OCI-LY1 (cell line): ENCODE data around the gene NR3C1.

Experiments
- H2AFZ ChIP-seq: fragments of 200-600 bp; sonication (generic), shearing (Covaris generic); 2 replicates; pipeline ENCODE4 v1.6.0; 2014; ENCODE audit warnings: antibody characterized with exemption, mild to moderate bottlenecking, low read length
- H3F3A ChIP-seq: fragments of 200-600 bp; sonication (generic), shearing (Covaris generic); 2 replicates; pipeline ENCODE4 v1.6.0; 2014; ENCODE audit warnings: mild to moderate bottlenecking, antibody characterized with exemption, low read length, moderate library complexity; ENCODE audit not compliant: insufficient read depth
- H3K27ac ChIP-seq: fragments of 200-600 bp; sonication (generic); 2 replicates; pipeline ENCODE4 v1.5.1; 2014; ENCODE audit warnings: low read length, mixed run types, mild to moderate bottlenecking, low read depth; ENCODE audit not compliant: poor library complexity, severe bottlenecking
- H3K27me3 ChIP-seq: fragments of 200-600 bp; sonication (generic); 2 replicates; pipeline ENCODE4 v1.6.0; 2014; ENCODE audit warnings: antibody characterized with exemption, mild to moderate bottlenecking, low read length, moderate library complexity; ENCODE audit not compliant: insufficient read depth
- H3K36me3 ChIP-seq: fragments of 200-600 bp; sonication (generic); 2 replicates; pipeline ENCODE4 v1.6.1; 2014; ENCODE audit warnings: mild to moderate bottlenecking, antibody characterized with exemption, low read length, moderate library complexity, mixed read lengths; ENCODE audit not compliant: insufficient read depth
- H3K4me1 ChIP-seq: fragments of 200-600 bp; sonication (generic); 2 replicates; pipeline ENCODE4 v1.5.1; 2014; ENCODE audit warnings: mild to moderate bottlenecking, low read length, moderate library complexity; ENCODE audit not compliant: insufficient read depth, severe bottlenecking
- H3K4me2 ChIP-seq: fragments of 200-600 bp; sonication (generic), shearing (Covaris generic); 2 replicates; pipeline ENCODE4 v1.6.1; 2014; ENCODE audit warnings: low read length
- H3K4me3 ChIP-seq: fragments of 200-600 bp; sonication (generic); 2 replicates; pipeline ENCODE4 v1.5.1; 2014; ENCODE audit warnings: low read length, low read depth, mild to moderate bottlenecking, mixed read lengths; ENCODE audit not compliant: poor library complexity, severe bottlenecking
- H3K79me2 ChIP-seq: fragments of 200-600 bp; shearing (Covaris generic); 2 replicates; pipeline ENCODE4 v1.6.1; 2016; ENCODE audit warnings: mixed run types, low read length, mixed read lengths; ENCODE audit not compliant: insufficient read depth
- H3K9ac ChIP-seq: fragments of 200-600 bp; sonication (generic), shearing (Covaris generic); 2 replicates; pipeline ENCODE4 v1.6.1; 2014; ENCODE audit warnings: mild to moderate bottlenecking, low read length, mixed read lengths
- H3K9me2 ChIP-seq: fragments of 200-600 bp; sonication (generic), shearing (Covaris generic); 2 replicates; pipeline ENCODE4 v1.6.1; 2014; ENCODE audit warnings: low read depth, mild to moderate bottlenecking, low read length, mixed read lengths
- H3K9me3 ChIP-seq: fragments of 200-600 bp; shearing (Covaris generic); 2 replicates; pipeline ENCODE4 v1.6.1; 2014; ENCODE audit warnings: low read length, mixed read lengths
- H4K20me1 ChIP-seq: fragments of 200-600 bp; sonication (generic), shearing (Covaris generic); 2 replicates; pipeline ENCODE4 v1.6.0; 2016; ENCODE audit warnings: mild to moderate bottlenecking, low read length; ENCODE audit not compliant: insufficient read depth
- EZH2 ChIP-seq: fragments of 200-600 bp; sonication (generic), shearing (Covaris generic); IDR thresholded peaks from 2 replicates; pipeline ENCODE4 v1.8.0; 2017; ENCODE audit warnings: borderline replicate concordance, mixed run types, mild to moderate bottlenecking, antibody characterized with exemption, low read length, moderate library complexity, mixed read lengths
- TF ChIP-seq, protein P1 (sequence below): fragments of 200-600 bp; sonication (generic), shearing (Covaris generic); IDR thresholded peaks from 2 replicates; pipeline ENCODE4 v1.5.1; 2017; ENCODE audit warnings: mild to moderate bottlenecking, antibody characterized with exemption, low read length, moderate library complexity, mixed read lengths

NR3C1 gene

DNA sequence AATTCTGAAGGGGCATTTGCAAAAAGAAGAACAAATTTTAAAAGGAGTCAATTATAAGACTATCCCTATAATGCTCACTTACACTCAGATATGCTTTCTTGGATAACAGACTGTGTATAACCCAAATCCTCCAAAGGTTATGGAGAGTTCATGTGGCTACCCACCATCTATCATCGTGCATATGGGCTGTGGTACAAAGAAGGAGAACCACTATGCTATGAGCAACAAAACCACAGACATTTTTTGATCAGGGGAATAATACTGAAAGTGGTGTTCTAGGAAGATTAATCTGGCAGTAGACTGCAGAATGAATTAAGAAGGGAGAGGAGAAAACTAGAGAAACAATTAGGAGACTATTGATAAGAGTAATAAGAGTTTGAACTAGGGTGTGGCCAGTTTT lies 16.8 kb downstream of the NR3C1 start:
- 0 out of 2 replicates have a peak, but pooled peaks cover 3% of the 10 kb centered on the region for H3F3A ChIP-seq
- no peaks in the 10 kb centered on the region for H3K27me3 ChIP-seq
- no peak overlapping the region for H3K4me3 ChIP-seq
- H3K36me3 ChIP-seq: peaks cover 96% of the 10 kb centered on the region
- H2AFZ ChIP-seq: no peak overlapping the region
- no peak overlapping the region for H3K9ac ChIP-seq
- no peak overlapping the region for H3K4me2 ChIP-seq
- H3K4me1 ChIP-seq: no peaks in the 10 kb centered on the region
- no peak overlapping the region for H3K27ac ChIP-seq
- no peaks in the 10 kb centered on the region; the same call in 1 of the 2 replicates for H4K20me1 ChIP-seq
- peaks cover 100% of the 10 kb centered on the region for H3K79me2 ChIP-seq
- TF ChIP-seq, protein P1, sequence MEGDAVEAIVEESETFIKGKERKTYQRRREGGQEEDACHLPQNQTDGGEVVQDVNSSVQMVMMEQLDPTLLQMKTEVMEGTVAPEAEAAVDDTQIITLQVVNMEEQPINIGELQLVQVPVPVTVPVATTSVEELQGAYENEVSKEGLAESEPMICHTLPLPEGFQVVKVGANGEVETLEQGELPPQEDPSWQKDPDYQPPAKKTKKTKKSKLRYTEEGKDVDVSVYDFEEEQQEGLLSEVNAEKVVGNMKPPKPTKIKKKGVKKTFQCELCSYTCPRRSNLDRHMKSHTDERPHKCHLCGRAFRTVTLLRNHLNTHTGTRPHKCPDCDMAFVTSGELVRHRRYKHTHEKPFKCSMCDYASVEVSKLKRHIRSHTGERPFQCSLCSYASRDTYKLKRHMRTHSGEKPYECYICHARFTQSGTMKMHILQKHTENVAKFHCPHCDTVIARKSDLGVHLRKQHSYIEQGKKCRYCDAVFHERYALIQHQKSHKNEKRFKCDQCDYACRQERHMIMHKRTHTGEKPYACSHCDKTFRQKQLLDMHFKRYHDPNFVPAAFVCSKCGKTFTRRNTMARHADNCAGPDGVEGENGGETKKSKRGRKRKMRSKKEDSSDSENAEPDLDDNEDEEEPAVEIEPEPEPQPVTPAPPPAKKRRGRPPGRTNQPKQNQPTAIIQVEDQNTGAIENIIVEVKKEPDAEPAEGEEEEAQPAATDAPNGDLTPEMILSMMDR: no peak
- TF ChIP-seq EZH2: no peak
- peaks cover 33% of the 10 kb centered on the region for H3K9me3 ChIP-seq
- no peaks in the 10 kb centered on the region for H3K9me2 ChIP-seq

DNA sequence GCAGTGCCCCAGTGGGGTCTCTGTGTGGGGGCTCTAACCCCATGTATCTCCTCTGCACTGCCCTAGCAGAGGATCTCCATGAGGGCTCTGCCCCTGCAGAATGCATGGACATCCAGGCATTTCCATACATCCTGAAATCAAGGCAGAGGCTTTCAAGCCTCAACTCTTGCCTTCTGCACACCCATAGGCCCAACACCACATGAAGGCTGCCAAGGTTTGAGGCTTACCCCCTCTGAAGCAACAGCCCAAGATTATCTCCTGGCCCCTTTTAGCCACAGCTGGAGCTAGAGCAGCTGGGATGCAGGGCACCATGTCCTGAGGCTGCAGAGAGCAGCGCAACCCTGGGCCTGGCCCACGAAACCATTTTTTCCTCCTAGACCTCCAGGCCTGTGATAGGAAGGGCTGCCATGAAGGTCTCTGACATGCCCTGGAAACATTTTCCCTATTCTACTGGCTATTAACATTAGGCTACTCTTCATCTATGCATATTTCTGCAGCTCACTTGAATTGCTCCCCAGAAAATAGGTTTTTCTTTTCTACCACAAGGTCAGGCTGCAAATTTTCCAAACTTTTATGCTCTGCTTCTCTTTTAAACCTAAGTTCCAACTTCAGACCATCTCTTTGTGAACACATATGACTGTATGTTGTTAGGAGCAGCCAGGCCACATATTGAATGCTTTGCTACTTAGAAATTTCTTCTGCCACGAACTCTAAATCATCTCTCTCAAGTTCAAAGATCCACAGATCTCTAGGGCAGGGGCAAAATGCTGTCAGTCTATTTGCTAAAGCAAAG lies 18.4 kb downstream of the NR3C1 start:
- H3K79me2 ChIP-seq: peaks cover 100% of the 10 kb centered on the region
- H2AFZ ChIP-seq: no peak overlapping the region
- H3F3A ChIP-seq: 0 out of 2 replicates have a peak, but pooled peaks cover 3% of the 10 kb centered on the region
- no peak overlapping the region for H3K4me3 ChIP-seq
- no peaks in the 10 kb centered on the region for H3K4me1 ChIP-seq
- H3K9ac ChIP-seq: no peak overlapping the region
- peaks cover 33% of the 10 kb centered on the region for H3K9me3 ChIP-seq
- no peak overlapping the region for H3K4me2 ChIP-seq
- H3K36me3 ChIP-seq: peaks cover 94% of the 10 kb centered on the region
- no peaks in the 10 kb centered on the region for H3K27me3 ChIP-seq
- H4K20me1 ChIP-seq: no peaks in the 10 kb centered on the region; the same call in 1 of the 2 replicates
- H3K27ac ChIP-seq: no peak overlapping the region
- H3K9me2 ChIP-seq: no peaks in the 10 kb centered on the region
- TF ChIP-seq, protein P1: no peak
- TF ChIP-seq EZH2: no peak

DNA sequence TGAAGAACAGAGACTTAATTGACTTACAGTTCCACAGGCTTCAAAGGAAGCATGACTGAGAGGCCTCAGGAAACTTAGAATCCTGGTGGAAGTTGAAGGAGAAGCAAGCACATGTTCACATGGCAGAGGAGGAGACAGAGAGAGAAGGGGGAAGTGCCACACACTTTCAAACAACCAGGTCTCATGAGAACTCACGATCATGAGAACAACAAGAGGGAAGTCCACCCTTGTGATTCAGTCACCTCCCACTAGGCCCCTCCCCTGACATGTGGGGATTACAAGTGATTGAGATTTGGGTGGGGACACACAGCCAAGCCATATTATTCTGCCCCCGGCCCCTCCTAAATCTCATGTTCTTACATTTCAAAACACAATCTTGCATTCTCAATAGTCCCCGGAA lies 19.5 kb downstream of the NR3C1 start:
- H3K9ac ChIP-seq: no peak overlapping the region
- no peak overlapping the region for H3K4me2 ChIP-seq
- peaks cover 100% of the 10 kb centered on the region for H3K79me2 ChIP-seq
- no peaks in the 10 kb centered on the region; the same call in 1 of the 2 replicates for H4K20me1 ChIP-seq
- H2AFZ ChIP-seq: no peak overlapping the region
- no peaks in the 10 kb centered on the region for H3K4me1 ChIP-seq
- TF ChIP-seq EZH2: no peak
- TF ChIP-seq, protein P1: no peak
- H3K4me3 ChIP-seq: no peak overlapping the region
- no peaks in the 10 kb centered on the region for H3K27me3 ChIP-seq
- 0 out of 2 replicates have a peak, but pooled peaks cover 3% of the 10 kb centered on the region for H3F3A ChIP-seq
- peaks cover 33% of the 10 kb centered on the region for H3K9me3 ChIP-seq
- H3K9me2 ChIP-seq: no peaks in the 10 kb centered on the region
- no peak overlapping the region for H3K27ac ChIP-seq
- H3K36me3 ChIP-seq: peaks cover 83% of the 10 kb centered on the region
